OCI-LY3 (cell line): ENCODE data around the gene C9orf50.

Experiments
- EZH2phosphoT487 ChIP-seq: fragments of 200-600 bp; shearing (Covaris generic); IDR thresholded peaks from 2 replicates; pipeline ENCODE4 v1.6.1; 2018; ENCODE audit warnings: antibody characterized with exemption, mixed run types, low read depth
- TF ChIP-seq, protein P1 (sequence below): fragments of 200-600, 300-600 bp; sonication (generic); IDR thresholded peaks from 2 replicates; pipeline ENCODE4 v1.5.1; 2014; ENCODE audit warnings: antibody characterized with exemption, low read length, low read depth

GRCh38 chr9:129627556-129628440, 6.9 kb upstream of the C9orf50 start:
- TF ChIP-seq, protein P1, sequence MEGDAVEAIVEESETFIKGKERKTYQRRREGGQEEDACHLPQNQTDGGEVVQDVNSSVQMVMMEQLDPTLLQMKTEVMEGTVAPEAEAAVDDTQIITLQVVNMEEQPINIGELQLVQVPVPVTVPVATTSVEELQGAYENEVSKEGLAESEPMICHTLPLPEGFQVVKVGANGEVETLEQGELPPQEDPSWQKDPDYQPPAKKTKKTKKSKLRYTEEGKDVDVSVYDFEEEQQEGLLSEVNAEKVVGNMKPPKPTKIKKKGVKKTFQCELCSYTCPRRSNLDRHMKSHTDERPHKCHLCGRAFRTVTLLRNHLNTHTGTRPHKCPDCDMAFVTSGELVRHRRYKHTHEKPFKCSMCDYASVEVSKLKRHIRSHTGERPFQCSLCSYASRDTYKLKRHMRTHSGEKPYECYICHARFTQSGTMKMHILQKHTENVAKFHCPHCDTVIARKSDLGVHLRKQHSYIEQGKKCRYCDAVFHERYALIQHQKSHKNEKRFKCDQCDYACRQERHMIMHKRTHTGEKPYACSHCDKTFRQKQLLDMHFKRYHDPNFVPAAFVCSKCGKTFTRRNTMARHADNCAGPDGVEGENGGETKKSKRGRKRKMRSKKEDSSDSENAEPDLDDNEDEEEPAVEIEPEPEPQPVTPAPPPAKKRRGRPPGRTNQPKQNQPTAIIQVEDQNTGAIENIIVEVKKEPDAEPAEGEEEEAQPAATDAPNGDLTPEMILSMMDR = no peak
- TF ChIP-seq EZH2phosphoT487 = no peak
